Testis (tissue), 3 donors: Measurements from ENCODE around the gene GRK1. TPM values are rescaled to one million over a fixed set of nuclear protein-coding genes. Genes with fewer than 3 reads are reported as not detected.

Source experiments
- DNase-seq: peaks from one replicate; pipeline ENCODE4 v3.0.0-alpha.2; 2019
- H3K27ac ChIP-seq, 2 donors: fragments of 200-600 bp; sonication (generic); one replicate each; pipeline ENCODE4 v1.5.1; 2019
- H3K27me3 ChIP-seq: fragments of 200-600 bp; sonication (generic); one replicate; pipeline ENCODE4 v1.5.1; 2019
- H3K36me3 ChIP-seq: fragments of 200-600 bp; sonication (generic); one replicate; pipeline ENCODE4 v1.5.1; 2017; ENCODE audit warnings: low read depth; ENCODE audit errors: missing control alignments
- H3K4me1 ChIP-seq: fragments of 200-600 bp; sonication (generic); one replicate; pipeline ENCODE4 v1.5.1; 2019
- H3K4me3 ChIP-seq, 2 donors: fragments of 200-600 bp; sonication (generic); one replicate each; pipeline ENCODE4 v1.5.1; 2017 to 2019
- H3K9me3 ChIP-seq: fragments of 200-600 bp; sonication (generic); one replicate; pipeline ENCODE4 v1.5.1; 2017
- CTCF ChIP-seq, 3 experiments: fragments of 450-650 bp in 2 of 3; fragments of 200-600 bp in 1 of 3; sonication (generic) in 1 of 3; IDR thresholded peaks; one replicate each; pipeline ENCODE4 v1.5.1; 2016 to 2019; ENCODE audit warnings: antibody characterized with exemption in 3 of 3, mild to moderate bottlenecking in 2 of 3, moderate library complexity in 1 of 3
- POLR2A ChIP-seq: fragments of 450-650 bp; IDR thresholded peaks from one replicate; pipeline ENCODE4 v1.6.1; 2017; ENCODE audit warnings: antibody characterized with exemption, mild to moderate bottlenecking, moderate library complexity
- WGBS, 2 donors: methylation state at CpG; one replicate each; pipeline ENCODE4 v1.1.5; 2018; 5-methylcytosine and 5-hydroxymethylcytosine counted together
- intact Hi-C: fragments of 100-400 bp; cut with DNase I; formaldehyde crosslinking; loops from one replicate; pipeline ENCODE4 v1.15.1; 2023; ENCODE audit warnings: low total_unique reads
- polyA plus RNA-seq: library from polyadenylated mRNA; stranded (reverse); fragments of 350-450 nt; fragmentation: Illumina TruSeq; extraction: RNeasy Lipid Tissue Mini Kit (QIAGEN cat#74804); gene quantifications from one replicate; pipeline ENCODE4 v1.2.3, GENCODE V29; 2014; ENCODE audit warnings: low read depth, low replicate concordance; ENCODE audit not compliant: insufficient read depth
- total RNA-seq, 2 donors: library from RNA; depleted of rRNA; stranded (reverse); fragments of >200 nt; gene quantifications; one replicate each; pipeline ENCODE4 v1.2.3, GENCODE V29; 2016

The GRK1 gene
- total and polyA plus RNA-seq, 3 donors from 2014 or later = 0.55 to 2.1 (median 0.87) TPM

DNA sequence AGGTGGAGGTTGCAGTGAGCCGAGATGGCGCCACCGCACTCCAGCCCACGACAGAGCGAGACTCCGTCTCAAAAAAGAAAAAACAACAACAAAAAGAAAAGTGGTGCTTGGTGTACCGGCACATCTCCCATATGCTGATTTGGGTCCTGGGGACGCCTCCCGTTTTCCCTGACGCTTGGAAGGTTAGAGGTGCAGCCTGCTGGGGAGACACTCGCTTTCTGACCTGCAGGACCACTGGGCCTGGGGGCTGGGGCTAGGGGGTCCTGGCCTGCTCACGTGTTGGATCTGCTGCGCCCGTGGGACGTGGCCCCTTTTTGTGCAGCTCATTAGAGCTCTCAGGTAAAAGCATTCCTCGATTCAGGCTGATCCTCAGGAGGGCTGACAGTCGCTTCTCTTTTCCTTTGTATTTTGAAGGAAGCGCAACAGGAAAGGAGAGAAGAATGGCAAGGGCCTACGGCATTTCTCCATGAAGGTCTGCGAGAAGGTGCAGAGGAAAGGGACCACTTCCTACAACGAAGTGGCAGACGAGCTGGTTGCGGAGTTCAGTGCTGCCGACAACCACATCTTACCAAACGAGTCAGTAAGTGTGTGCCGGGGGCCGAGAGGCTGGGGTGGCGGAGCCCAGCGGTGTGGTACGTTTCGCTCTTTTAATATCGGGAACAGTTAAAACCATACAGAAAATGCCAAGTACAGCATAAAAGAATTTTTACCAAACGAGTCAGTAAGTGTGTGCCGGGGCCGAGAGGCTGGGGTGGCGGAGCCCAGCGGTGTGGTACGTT is 34.1 kb upstream of the GRK1 start:
- TF ChIP-seq CTCF (IDR thresholded peaks at IDR 0.05) = no peak
- no peak for TF ChIP-seq POLR2A
- Histone ChIP-seq H3K27me3 (no peaks in the 10 kb centered on the region), H3K4me1 (no peaks in the 10 kb centered on the region), H3K4me3 (no peak overlapping the region), H3K27ac (no peak overlapping the region), H3K36me3 (no peaks in the 10 kb centered on the region), H3K9me3 (no peaks in the 10 kb centered on the region)
- WGBS, 2 donors = 95 to 96% methylated on average over 37 to 38 of the region's 38 CpGs
- no peak for DNase-seq
- intact Hi-C loops = no loop called here

GRCh38 chr13:113633485-113633873 is 33.5 kb upstream of the GRK1 start:
- Histone ChIP-seq H3K4me1 (no peaks in the 10 kb centered on the region), H3K9me3 (no peaks in the 10 kb centered on the region), H3K27ac (no peak overlapping the region), H3K27me3 (no peaks in the 10 kb centered on the region), H3K36me3 (no peaks in the 10 kb centered on the region), H3K4me3 (no peak overlapping the region)
- WGBS, 2 donors = 96% methylated on average over 18 of the region's 18 CpGs
- no peak for DNase-seq
- no peak for TF ChIP-seq CTCF (IDR thresholded peaks at IDR 0.05)
- no peak for TF ChIP-seq POLR2A
- intact Hi-C loops = no loop called here

DNA sequence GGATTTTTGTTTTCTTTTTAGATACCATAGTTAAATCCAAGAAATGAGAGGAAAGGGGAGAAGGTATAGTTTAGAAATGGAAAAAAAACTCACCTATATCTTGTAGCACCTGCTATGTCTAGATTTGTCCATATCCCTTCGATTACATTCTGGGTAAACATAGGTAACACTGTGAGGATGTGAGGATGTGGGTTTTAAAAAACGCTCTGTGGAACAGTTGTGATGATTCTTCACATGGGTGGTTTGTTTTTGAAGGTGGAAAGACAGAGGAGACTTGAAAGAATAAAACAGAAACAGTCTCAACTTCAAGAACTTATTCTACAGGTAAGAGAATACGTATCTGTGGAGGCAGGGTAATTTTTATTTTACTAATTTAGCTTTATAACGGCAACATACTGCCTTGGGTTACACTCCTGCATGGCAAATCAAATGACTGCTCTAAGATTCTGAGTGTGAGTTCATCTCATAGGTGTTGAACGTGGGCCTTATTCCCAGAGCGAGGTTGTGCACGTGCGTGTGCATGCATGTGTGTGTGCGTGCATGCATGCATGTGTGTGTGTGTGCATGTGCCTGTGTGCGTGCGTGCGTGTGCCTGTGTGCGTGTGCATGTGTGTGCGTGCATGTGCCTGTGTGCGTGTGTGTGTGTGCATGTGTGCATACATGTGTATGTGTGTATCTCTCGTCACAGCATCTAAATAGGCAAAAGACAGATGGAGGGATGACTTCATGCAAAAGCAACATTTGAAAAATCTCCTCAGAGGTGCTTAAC is 32.6 kb upstream of the GRK1 start:
- 90 to 95% methylated on average over 16 of the region's 16 CpGs for WGBS, 2 donors
- H3K9me3 ChIP-seq = no peaks in the 10 kb centered on the region
- H3K27me3 ChIP-seq = no peaks in the 10 kb centered on the region
- H3K4me1 ChIP-seq = no peaks in the 10 kb centered on the region
- no peak for DNase-seq
- intact Hi-C loops = no loop called here
- no peak overlapping the region for H3K27ac ChIP-seq
- no peak overlapping the region for H3K4me3 ChIP-seq
- no peaks in the 10 kb centered on the region for H3K36me3 ChIP-seq
- no peak for TF ChIP-seq POLR2A
- TF ChIP-seq CTCF (IDR thresholded peaks at IDR 0.05) = no peak

DNA sequence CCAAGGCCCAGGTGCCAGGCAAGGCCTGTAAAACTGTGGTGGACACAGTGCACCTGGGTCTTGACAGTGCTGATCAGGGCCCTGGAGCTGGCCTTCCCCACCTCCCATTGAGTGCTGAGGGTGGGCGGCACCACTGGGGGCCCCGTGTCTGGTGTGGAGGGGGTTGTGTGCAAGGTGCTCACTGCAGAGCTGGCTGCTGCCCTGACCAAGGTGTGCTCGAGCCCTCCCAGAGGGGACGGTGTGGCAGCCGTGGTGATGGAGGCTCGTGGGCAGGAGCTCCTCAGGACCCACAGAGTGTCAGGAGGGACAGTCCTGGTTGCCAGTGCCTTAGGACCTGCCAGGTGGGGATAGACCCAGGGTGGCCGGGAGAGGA is 32.0 kb upstream of the GRK1 start:
- no peak for DNase-seq
- WGBS, 2 donors = 96% methylated on average over 7 of the region's 7 CpGs; no CpG with 5 or more reads in 1 of the 2 donors
- no peak for TF ChIP-seq POLR2A
- no peak for TF ChIP-seq CTCF (IDR thresholded peaks at IDR 0.05)
- Histone ChIP-seq H3K27ac (no peak overlapping the region), H3K4me3 (no peak overlapping the region), H3K4me1 (no peaks in the 10 kb centered on the region), H3K36me3 (no peaks in the 10 kb centered on the region), H3K27me3 (no peaks in the 10 kb centered on the region), H3K9me3 (no peaks in the 10 kb centered on the region)
- intact Hi-C loops = no loop called here
